Measurements from ENCODE around the gene CSGALNACT2.
A peak's percentile ranks its signal among the peaks of the same experiment; 100 is the strongest.
"Not testable (repeated sequence)": the region's sequence is repeated elsewhere in the genome, so short reads cannot be mapped to it uniquely, and the experiment has no call there.

Gene CSGALNACT2

GRCh38 chr10:43138021-43138756 lies at the start of gene CSGALNACT2:
Gene CSGALNACT2, plus strand, starts transcription at chr10:43138445. Its CDS starts 16,705 bp downstream, at chr10:43155150.
- peak; percentile 89 for DNase-seq

GRCh38 chr10:43089519-43089918 lies 48.7 kb upstream of the CSGALNACT2 start:
- no peak for DNase-seq

GRCh38 chr10:43090188-43090587 lies 48.1 kb upstream of the CSGALNACT2 start:
- DNase-seq: no peak

GRCh38 chr10:43090664-43091063 lies 47.6 kb upstream of the CSGALNACT2 start:
- DNase-seq: no peak

GRCh38 chr10:43091846-43092245 lies 46.4 kb upstream of the CSGALNACT2 start:
- DNase-seq: no peak

- DNase-seq: no peak
Measured at GRCh38 chr10:43093423-43094076, 44.7 kb upstream of the CSGALNACT2 start.

GRCh38 chr10:43094085-43094484 lies 44.2 kb upstream of the CSGALNACT2 start:
- no peak for DNase-seq

- DNase-seq: not testable (repeated sequence)
Measured at GRCh38 chr10:43099339-43099738, 38.9 kb upstream of the CSGALNACT2 start.

- no peak for DNase-seq
Measured at GRCh38 chr10:43099928-43100327, 38.3 kb upstream of the CSGALNACT2 start.

GRCh38 chr10:43100366-43100765 lies 37.9 kb upstream of the CSGALNACT2 start:
- no peak for DNase-seq

GRCh38 chr10:43102063-43102828 lies 36.0 kb upstream of the CSGALNACT2 start:
- no peak for DNase-seq

- DNase-seq: peak; percentile 73
Measured at GRCh38 chr10:43105102-43105955, 32.9 kb upstream of the CSGALNACT2 start.

GRCh38 chr10:43105956-43106229 lies 32.4 kb upstream of the CSGALNACT2 start:
- no peak for DNase-seq

GRCh38 chr10:43106256-43107091 lies 31.8 kb upstream of the CSGALNACT2 start:
- no peak for DNase-seq

GRCh38 chr10:43108951-43109350 lies 29.3 kb upstream of the CSGALNACT2 start:
- DNase-seq: no peak

GRCh38 chr10:43109671-43110249 lies 28.5 kb upstream of the CSGALNACT2 start:
- DNase-seq: no peak

- peak; percentile 13 for DNase-seq
Measured at GRCh38 chr10:43110338-43111071, 27.7 kb upstream of the CSGALNACT2 start.

GRCh38 chr10:43111101-43111500 lies 27.1 kb upstream of the CSGALNACT2 start:
- DNase-seq: no peak

GRCh38 chr10:43111921-43112607 lies 26.2 kb upstream of the CSGALNACT2 start:
- no peak for DNase-seq

GRCh38 chr10:43112608-43112961 lies 25.7 kb upstream of the CSGALNACT2 start:
- DNase-seq: no peak

Data from fibroblast of skin of right biceps (primary cell).